GM12865 (cell line): ENCODE data around the gene CHST13.
A peak's percentile ranks its signal among the peaks of the same experiment; 100 is the strongest.

Experiments
- DNase-seq: peaks from one replicate; pipeline ENCODE4 v3.0.0; 2010; ENCODE audit warnings: low read depth
- H3K4me3 ChIP-seq: 2 replicates; pipeline ENCODE4 v1.5.1; 2011; ENCODE audit warnings: mild to moderate bottlenecking, low read depth, low read length, control low read depth
- TF ChIP-seq, protein P1 (sequence below): IDR thresholded peaks from 2 replicates; pipeline ENCODE4 v1.5.1; 2011; ENCODE audit warnings: low read length, control low read depth, low read depth, inconsistent platforms; ENCODE audit not compliant: insufficient read depth; ENCODE audit errors: missing control alignments

Gene CHST13, protein sequence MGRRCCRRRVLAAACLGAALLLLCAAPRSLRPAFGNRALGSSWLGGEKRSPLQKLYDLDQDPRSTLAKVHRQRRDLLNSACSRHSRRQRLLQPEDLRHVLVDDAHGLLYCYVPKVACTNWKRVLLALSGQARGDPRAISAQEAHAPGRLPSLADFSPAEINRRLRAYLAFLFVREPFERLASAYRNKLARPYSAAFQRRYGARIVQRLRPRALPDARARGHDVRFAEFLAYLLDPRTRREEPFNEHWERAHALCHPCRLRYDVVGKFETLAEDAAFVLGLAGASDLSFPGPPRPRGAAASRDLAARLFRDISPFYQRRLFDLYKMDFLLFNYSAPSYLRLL

DNA sequence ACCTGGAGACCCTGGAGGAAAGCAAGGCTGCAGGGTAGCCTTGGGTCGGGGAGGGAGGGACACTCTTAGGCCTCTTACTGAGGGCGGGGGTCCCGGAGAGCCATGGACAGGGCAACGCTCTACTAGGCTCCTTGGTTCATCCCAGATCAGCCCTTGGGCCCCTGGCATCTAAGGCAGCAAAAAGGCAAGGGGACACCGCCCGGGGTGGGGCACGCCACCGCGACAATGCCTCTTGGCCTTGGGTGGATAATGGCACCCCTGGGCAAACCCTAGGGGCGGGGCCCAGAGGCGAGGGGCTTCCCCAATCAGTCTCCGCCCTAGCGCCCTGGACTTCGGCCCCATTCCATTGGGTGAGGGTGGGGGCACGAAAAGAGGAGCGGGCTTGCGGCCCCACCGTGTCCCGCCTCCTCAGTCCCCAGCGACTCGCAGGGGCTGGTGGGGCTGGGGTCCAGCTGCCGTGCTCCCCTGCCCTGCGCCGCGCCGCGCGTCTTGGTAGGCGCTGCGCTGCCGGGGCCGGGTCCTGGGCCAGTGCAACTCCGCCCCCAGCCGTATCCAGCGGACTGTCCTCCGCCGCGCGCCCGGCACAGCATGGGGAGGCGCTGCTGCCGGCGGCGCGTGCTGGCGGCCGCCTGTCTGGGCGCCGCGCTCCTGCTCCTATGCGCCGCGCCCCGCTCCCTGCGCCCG lies at the start of gene CHST13:
CHST13 (plus strand) TSS at position 411 of the 684 bp plus-strand sequence; CDS start at position 589, 178 bp downstream.
- TF ChIP-seq, protein P1, sequence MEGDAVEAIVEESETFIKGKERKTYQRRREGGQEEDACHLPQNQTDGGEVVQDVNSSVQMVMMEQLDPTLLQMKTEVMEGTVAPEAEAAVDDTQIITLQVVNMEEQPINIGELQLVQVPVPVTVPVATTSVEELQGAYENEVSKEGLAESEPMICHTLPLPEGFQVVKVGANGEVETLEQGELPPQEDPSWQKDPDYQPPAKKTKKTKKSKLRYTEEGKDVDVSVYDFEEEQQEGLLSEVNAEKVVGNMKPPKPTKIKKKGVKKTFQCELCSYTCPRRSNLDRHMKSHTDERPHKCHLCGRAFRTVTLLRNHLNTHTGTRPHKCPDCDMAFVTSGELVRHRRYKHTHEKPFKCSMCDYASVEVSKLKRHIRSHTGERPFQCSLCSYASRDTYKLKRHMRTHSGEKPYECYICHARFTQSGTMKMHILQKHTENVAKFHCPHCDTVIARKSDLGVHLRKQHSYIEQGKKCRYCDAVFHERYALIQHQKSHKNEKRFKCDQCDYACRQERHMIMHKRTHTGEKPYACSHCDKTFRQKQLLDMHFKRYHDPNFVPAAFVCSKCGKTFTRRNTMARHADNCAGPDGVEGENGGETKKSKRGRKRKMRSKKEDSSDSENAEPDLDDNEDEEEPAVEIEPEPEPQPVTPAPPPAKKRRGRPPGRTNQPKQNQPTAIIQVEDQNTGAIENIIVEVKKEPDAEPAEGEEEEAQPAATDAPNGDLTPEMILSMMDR, result no peak
- no peak for DNase-seq
- H3K4me3 ChIP-seq, result no peak within 1 kb of the TSS

DNA sequence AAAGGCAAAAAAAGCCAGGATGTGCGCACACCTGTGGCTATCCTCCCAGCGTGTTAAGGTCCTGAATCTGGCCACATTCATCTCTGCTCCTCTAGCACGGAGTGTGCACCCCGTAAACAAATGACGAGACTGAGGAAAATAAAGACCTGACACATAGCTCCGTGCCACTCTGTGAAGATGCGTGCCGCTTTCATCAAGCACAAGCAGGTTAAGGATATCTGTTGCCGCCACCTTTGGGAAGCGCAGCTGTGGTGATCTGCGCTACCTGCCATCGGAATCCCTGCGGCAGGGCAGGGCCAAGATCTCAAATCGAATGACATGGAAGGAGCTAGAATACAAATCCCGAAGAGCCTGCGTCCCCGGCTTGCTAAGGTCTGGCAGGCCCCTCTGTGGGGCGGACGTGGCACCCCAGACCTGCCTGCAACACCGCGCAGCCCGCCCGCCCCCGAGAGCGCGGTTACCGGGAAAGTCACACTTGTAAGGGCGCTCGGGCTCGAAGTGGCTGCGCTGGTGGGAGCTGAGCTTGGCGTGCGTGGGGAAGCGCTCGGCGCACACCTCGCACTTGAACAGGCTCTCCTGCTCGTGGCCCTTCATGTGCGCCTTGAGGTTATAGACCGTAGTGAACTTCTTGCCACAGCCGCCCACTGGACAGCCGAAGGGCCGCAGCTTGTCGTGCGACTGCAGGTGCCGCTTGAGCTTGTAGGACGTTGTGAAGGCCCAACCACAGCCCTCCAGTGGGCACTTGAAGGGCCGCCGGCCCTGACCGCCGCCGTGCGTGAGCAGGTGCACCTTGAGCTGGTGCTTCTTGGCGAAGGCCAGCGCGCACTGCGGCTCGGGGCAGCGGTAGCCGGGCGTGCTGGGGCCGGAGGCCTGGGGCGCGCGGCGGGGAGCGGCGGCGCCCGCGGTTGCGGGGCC lies 49.2 kb upstream of the CHST13 start:
- H3K4me3 ChIP-seq, result peak overlapping the region; percentile 73
- TF ChIP-seq, protein P1, result no peak
- peak; percentile 76 for DNase-seq

DNA sequence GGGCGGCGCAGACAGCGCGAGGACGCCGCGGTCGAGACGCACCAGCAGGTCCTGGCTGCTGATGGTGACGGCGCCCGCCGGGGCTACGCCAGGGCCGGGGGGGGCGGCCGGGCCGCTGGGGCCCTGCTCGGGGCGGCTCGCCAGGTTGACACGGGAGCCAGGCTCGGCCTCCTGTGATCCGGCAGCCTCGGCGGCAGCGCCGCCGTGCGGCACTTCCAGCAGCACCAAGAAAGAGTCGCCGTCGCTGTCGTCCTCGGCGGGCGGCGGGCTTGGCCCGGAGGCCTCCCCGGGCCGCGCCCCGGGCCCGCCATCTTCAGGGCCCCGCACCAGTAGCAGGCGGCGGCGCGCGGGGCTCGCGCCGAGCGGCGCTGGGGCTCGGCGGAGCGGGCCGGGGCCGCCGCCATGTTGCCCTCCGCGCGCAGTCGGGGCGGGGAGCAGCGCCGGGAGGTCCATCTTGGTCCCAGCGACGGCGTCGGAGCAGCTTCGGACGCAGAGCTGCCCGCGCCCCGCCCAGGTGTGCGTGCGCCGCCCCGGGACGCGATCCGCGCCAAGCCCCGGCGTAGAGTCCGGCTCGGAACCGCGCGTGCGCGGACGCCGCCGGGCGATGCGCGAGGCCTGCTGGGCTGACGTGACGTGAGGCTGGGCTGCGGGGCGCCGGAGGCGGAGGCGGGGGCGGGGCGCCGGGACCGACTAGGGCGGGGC lies 48.4 kb upstream of the CHST13 start, which contains the start of gene ZXDC:
ZXDC (minus strand) TSS at position 479 of the 702 bp plus-strand sequence; CDS start at position 453, 26 bp downstream.
- H3K4me3 ChIP-seq, result peak within 1 kb of the TSS; percentile 73
- peak; percentile 98 for DNase-seq
- TF ChIP-seq, protein P1, result peak; percentile 64

DNA sequence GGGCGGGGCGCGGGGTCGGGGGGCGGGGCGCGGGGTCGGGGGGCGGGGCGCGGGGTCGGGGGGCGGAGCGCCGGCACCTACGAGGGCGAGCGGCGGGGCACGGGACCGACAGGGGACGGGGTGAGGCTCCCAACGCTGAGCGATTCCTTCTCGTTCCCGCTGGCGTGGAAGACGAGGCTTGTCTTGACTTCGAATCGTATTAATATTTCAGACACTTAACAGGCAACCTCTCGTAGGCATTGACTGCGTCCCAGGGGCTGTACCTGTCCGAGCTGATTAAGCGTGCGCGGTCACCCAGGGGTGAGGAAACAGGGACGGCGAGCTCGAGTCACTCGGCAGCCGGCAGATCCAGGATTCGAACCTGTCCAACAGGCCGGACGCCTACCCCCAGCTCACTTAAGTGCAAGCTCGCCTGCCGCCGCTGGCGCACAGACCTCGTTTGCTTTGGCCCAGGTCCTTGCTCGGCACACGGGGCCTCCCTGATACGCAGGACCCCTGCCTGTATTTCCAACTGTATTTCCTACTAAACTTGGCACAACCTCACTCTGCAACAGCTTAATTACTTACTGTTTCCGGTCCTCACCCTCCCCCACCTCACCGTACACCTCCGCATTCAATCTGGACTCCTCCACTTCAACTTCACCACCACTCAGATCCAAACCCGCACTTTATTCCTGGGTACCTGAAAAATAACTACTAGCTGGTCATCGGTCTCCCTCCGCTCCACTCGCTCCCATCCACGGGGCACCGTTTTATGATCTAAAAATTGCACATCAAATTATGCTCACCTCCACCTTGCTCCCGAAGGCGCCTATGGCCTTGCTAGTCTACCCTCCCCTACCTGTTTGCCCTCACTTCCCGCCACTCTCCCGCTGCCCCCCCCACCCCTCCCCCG lies 47.5 kb upstream of the CHST13 start:
- peak overlapping the region; percentile 66 for H3K4me3 ChIP-seq
- TF ChIP-seq, protein P1, result no peak
- no peak for DNase-seq

DNA sequence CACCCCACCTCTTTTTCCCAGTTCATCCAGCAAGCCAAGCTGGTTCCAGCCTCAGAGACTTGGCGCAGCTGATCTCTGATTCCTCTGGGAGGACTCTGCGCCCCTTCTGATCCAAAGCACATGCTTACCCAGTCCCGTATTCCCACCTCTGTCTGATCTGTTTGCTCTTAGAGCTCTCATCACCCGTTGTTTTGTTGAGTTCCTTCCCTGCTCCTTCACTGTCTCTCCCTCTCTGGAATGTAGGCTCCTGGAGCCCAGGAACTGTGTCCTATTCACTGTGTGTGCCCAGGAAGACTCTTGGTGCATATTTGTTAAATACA lies 46.9 kb upstream of the CHST13 start:
- no peak for DNase-seq
- TF ChIP-seq, protein P1, result no peak

More for the DNA sequence above, 46.9 kb upstream of the CHST13 start:
- no peak overlapping the region for H3K4me3 ChIP-seq
